Keratinocyte (primary cell): ENCODE results near the gene CHCHD10.

Source experiments
- CTCF ChIP-seq, 3 experiments: IDR thresholded peaks in 1 of 3; conservative IDR thresholded peaks in 1 of 3; optimal IDR thresholded peaks in 1 of 3; 2 replicates in 2 of 3; 3 replicates in 1 of 3; pipeline versions ENCODE3 to v1.5.1; 2011; ENCODE audit warnings: low read length in 3 of 3, mild to moderate bottlenecking in 3 of 3, moderate library complexity in 2 of 3, control low read depth in 1 of 3, inconsistent platforms in 1 of 3; ENCODE audit not compliant: insufficient read depth in 2 of 3; ENCODE audit errors: extremely low read depth in 1 of 3
- EZH2 ChIP-seq: IDR thresholded peaks from one replicate; pipeline ENCODE4 v1.6.1; 2012; ENCODE audit warnings: inconsistent platforms, mild to moderate bottlenecking, low read length, moderate library complexity

DNA sequence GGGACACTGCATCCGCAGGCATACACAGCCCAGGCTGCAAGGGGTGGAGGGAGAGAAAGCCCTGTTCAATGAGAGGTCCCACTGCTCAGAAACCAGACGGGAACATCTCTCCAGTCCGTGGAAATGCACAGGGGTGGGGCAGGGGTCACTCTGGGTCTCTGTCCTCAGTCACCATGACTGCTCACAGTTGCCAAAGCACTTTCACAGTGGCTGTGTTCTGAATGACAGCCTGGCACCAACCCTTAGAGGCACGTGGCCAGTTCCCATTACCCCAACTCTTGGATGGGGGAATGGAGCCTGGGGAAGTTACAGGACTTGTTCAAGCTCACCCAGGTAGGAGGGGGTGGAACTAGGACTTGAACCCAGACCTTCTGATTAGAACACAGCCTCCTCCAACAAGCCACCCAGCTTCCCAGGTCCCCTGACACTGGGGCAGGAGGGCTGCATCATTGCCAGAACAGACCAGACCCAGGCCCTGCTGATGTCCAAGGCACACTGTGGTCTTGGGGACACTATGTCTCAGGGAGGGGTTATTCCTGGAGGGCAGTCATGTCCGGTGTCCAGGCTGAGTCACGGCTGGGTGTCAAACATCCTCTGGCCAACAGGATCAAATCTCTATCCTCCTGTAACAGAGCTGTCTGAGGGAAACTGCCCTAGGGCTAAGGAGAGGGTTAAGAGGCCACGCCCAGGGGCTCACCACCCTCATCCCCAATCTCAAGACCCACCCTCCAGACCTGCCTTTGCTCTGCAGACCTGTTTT lies 25.1 kb downstream of the CHCHD10 start:
- TF ChIP-seq CTCF (optimal IDR thresholded peaks at IDR 0.05 in 1 of 3, IDR thresholded peaks at IDR 0.05 in 1 of 3, conservative IDR thresholded peaks at IDR 0.05 in 1 of 3; ENCODE audit: extremely low read depth in 1 of 3, insufficient read depth in 2 of 3, low read length in 3 of 3) (no peak), EZH2 (no peak)
